Keratinocyte (primary cell): ENCODE measurements around the gene KRTAP4-3. TPM values are rescaled to one million over a fixed set of nuclear protein-coding genes. Genes with fewer than 3 reads are reported as not detected.
"Not testable (repeated sequence)": the region's sequence is repeated elsewhere in the genome, so short reads cannot be mapped to it uniquely, and the experiment has no call there.

Experiments used
- DNase-seq: peaks from one replicate; pipeline ENCODE4 v3.0.0-alpha.2; 2011; ENCODE audit warnings: low read depth, missing footprints, low spot score
- FAIRE-seq: peaks from 2 replicates; lab custom pipeline; 2011; peaks lifted over from hg19 to GRCh38; lab: Jason Lieb, UNC
- H2AFZ ChIP-seq: 2 replicates; pipeline ENCODE4 v1.6.0; 2012; ENCODE audit warnings: low read length, control low read depth, inconsistent platforms; ENCODE audit not compliant: control insufficient read depth
- H3K27ac ChIP-seq: 2 replicates; pipeline ENCODE4 v1.5.1; 2011; ENCODE audit warnings: low read length; ENCODE audit not compliant: control insufficient read depth, insufficient read depth
- H3K27me3 ChIP-seq: 3 replicates; pipeline ENCODE4 v1.6.0; 2011; ENCODE audit warnings: low read length; ENCODE audit not compliant: control insufficient read depth, insufficient read depth; ENCODE audit errors: extremely low read depth
- H3K36me3 ChIP-seq, 2 experiments: 2 replicates in 1 of 2; 3 replicates in 1 of 2; pipeline ENCODE4 v1.5.1; 2011; ENCODE audit warnings: low read length in 2 of 2, mild to moderate bottlenecking in 1 of 2; ENCODE audit not compliant: control insufficient read depth in 2 of 2, insufficient read depth in 2 of 2; ENCODE audit errors: extremely low read depth in 1 of 2
- H3K4me1 ChIP-seq: 3 replicates; pipeline ENCODE4 v1.5.1; 2011; ENCODE audit warnings: low read length; ENCODE audit not compliant: control insufficient read depth, insufficient read depth; ENCODE audit errors: extremely low read depth
- H3K4me2 ChIP-seq: 3 replicates; pipeline ENCODE4 v1.6.0; 2011; ENCODE audit warnings: low read depth, low read length; ENCODE audit not compliant: control insufficient read depth, insufficient read depth; ENCODE audit errors: extremely low read depth
- H3K4me3 ChIP-seq, 3 experiments: fragments of 200-600 bp in 1 of 3; sonication (generic) in 1 of 3; 2 replicates in 2 of 3; 3 replicates in 1 of 3; pipeline ENCODE4 v1.5.1; 2011 to 2016; ENCODE audit warnings: low read length in 3 of 3, mild to moderate bottlenecking in 3 of 3, control low read depth in 2 of 3, inconsistent platforms in 1 of 3, low read depth in 1 of 3, mixed read lengths in 1 of 3, mixed run types in 1 of 3, moderate library complexity in 1 of 3; ENCODE audit not compliant: control insufficient read depth in 2 of 3, insufficient read depth in 2 of 3; ENCODE audit errors: extremely low read depth in 1 of 3
- H3K79me2 ChIP-seq: 2 replicates; pipeline ENCODE4 v1.6.0; 2012; ENCODE audit warnings: low read length; ENCODE audit not compliant: control insufficient read depth, insufficient read depth
- H3K9ac ChIP-seq: 3 replicates; pipeline ENCODE4 v1.6.0; 2011; ENCODE audit warnings: low read length; ENCODE audit not compliant: control insufficient read depth, insufficient read depth; ENCODE audit errors: extremely low read depth
- H3K9me1 ChIP-seq: 3 replicates; pipeline ENCODE4 v1.6.0; 2011; ENCODE audit warnings: low read length; ENCODE audit not compliant: control insufficient read depth, insufficient read depth; ENCODE audit errors: extremely low read depth
- H3K9me3 ChIP-seq: 2 replicates; pipeline ENCODE4 v1.5.1; 2012; ENCODE audit warnings: low read depth, low read length; ENCODE audit not compliant: control insufficient read depth
- H4K20me1 ChIP-seq: 3 replicates; pipeline ENCODE4 v1.6.0; 2011; ENCODE audit warnings: low read length; ENCODE audit not compliant: control insufficient read depth, insufficient read depth; ENCODE audit errors: extremely low read depth
- EZH2 ChIP-seq: IDR thresholded peaks from one replicate; pipeline ENCODE4 v1.6.1; 2012; ENCODE audit warnings: inconsistent platforms, mild to moderate bottlenecking, low read length, moderate library complexity
- dilution Hi-C: fragments of 300-500 bp; cut with MboI; formaldehyde crosslinking; loops from one replicate; pipeline ENCODE4 v1.7.0; 2020; ENCODE audit warnings: low sequenced_read_pairs; ENCODE audit not compliant: extremely low pct_ligation_motif_present
- polyA plus RNA-seq, 5 experiments: library from polyadenylated mRNA; depleted of rRNA in 3 of 5; stranded (reverse) in 3 of 5; stranded (forward) in 1 of 5; unstranded in 1 of 5; fragments of >200 nt; gene quantifications; 1 replicate in 1 of 5; 2 replicates in 3 of 5; 3 replicates in 1 of 5; pipeline versions ENCODE4 v1.2.1 to v1.2.3, GENCODE V29; 2011 to 2012; ENCODE audit warnings: missing spikeins in 2 of 5, low read depth in 1 of 5, low replicate concordance in 1 of 5
- TF ChIP-seq, protein P1 (sequence below), 3 experiments: IDR thresholded peaks in 1 of 3; conservative IDR thresholded peaks in 1 of 3; optimal IDR thresholded peaks in 1 of 3; 2 replicates in 2 of 3; 3 replicates in 1 of 3; pipeline versions ENCODE3 to v1.5.1; 2011; ENCODE audit warnings: low read length in 3 of 3, mild to moderate bottlenecking in 3 of 3, moderate library complexity in 2 of 3, control low read depth in 1 of 3, inconsistent platforms in 1 of 3; ENCODE audit not compliant: insufficient read depth in 2 of 3; ENCODE audit errors: extremely low read depth in 1 of 3

KRTAP4-3 gene
- polyA plus RNA-seq, 1 donor (not counting 4 experiments of a cell fraction or from before 2014, with no cell fraction given) = not detected

GRCh38 chr17:41125064-41125463 is 43.0 kb downstream of the KRTAP4-3 start:
- dilution Hi-C loops = no loop called here
- Histone ChIP-seq H4K20me1 (no peaks in the 10 kb centered on the region), H3K9me3 (no peaks in the 10 kb centered on the region), H3K4me2 (no peak overlapping the region), H3K27me3 (no peaks in the 10 kb centered on the region), H3K27ac (no peak overlapping the region), H3K36me3 (no peaks in the 10 kb centered on the region), H3K4me3 (no peak overlapping the region), H3K4me1 (peaks cover 6% of the 10 kb centered on the region), H3K9me1 (no peaks in the 10 kb centered on the region), H3K79me2 (no peaks in the 10 kb centered on the region), H2AFZ (no peak overlapping the region), H3K9ac (no peak overlapping the region)
- no peak for TF ChIP-seq EZH2
- TF ChIP-seq, protein P1, sequence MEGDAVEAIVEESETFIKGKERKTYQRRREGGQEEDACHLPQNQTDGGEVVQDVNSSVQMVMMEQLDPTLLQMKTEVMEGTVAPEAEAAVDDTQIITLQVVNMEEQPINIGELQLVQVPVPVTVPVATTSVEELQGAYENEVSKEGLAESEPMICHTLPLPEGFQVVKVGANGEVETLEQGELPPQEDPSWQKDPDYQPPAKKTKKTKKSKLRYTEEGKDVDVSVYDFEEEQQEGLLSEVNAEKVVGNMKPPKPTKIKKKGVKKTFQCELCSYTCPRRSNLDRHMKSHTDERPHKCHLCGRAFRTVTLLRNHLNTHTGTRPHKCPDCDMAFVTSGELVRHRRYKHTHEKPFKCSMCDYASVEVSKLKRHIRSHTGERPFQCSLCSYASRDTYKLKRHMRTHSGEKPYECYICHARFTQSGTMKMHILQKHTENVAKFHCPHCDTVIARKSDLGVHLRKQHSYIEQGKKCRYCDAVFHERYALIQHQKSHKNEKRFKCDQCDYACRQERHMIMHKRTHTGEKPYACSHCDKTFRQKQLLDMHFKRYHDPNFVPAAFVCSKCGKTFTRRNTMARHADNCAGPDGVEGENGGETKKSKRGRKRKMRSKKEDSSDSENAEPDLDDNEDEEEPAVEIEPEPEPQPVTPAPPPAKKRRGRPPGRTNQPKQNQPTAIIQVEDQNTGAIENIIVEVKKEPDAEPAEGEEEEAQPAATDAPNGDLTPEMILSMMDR (optimal IDR thresholded peaks at IDR 0.05 in 1 of 3, IDR thresholded peaks at IDR 0.05 in 1 of 3, conservative IDR thresholded peaks at IDR 0.05 in 1 of 3; ENCODE audit: extremely low read depth in 1 of 3, insufficient read depth in 2 of 3, low read length in 3 of 3) = no peak
- FAIRE-seq (no peak), DNase-seq (no peak)

- H3K4me1 ChIP-seq, H3K4me2 ChIP-seq, H3K27ac ChIP-seq, H3K4me3 ChIP-seq, H3K79me2 ChIP-seq, dilution Hi-C loops, H4K20me1 ChIP-seq, H3K36me3 ChIP-seq, DNase-seq, FAIRE-seq, H2AFZ ChIP-seq, H3K27me3 ChIP-seq, H3K9ac ChIP-seq, H3K9me3 ChIP-seq, H3K9me1 ChIP-seq: not testable (repeated sequence)
Measured at GRCh38 chr17:41123991-41124371, 44.0 kb downstream of the KRTAP4-3 start, which contains the start of gene KRTAP4-12. Gene KRTAP4-12 (minus strand): TSS chr17:41124182. CDS start chr17:41124122, 60 bp downstream.

DNA sequence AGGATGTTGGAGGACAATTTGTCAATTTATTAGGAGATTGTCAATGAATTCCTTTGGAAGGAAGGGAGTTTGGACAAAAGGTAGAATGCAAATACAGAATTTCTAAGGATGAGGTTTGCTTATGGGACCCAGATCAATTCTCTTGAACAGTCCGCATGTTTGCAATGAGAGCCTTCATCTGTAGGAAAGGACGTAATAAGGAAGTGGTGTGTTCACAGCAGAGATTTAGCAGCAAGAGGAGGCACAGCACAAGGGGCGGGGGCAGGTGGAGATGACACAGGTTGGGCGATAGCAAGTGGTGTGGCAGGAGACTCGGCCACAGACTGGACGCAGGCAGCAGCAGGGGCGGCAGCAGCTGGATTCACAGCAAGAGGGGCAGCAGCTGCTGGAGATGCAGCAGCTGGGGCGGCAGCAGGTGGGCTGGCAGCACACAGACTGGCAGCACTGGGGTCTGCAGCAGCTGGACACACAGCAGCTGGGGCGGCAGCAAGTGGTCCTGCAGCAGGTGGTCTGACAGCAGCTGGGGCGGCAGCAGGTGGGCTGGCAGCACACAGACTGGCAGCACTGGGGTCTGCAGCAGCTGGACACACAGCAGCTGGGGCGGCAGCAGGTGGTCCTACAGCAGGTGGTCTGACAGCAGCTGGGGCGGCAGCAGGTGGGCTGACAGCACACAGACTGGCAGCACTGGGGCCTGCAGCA is 44.6 kb downstream of the KRTAP4-3 start:
- H3K79me2 ChIP-seq, DNase-seq, H3K4me2 ChIP-seq, H3K4me1 ChIP-seq, FAIRE-seq, H3K27me3 ChIP-seq, H4K20me1 ChIP-seq, dilution Hi-C loops, H2AFZ ChIP-seq, H3K4me3 ChIP-seq, H3K36me3 ChIP-seq, H3K9me1 ChIP-seq, H3K9me3 ChIP-seq, H3K27ac ChIP-seq, H3K9ac ChIP-seq: not testable (repeated sequence)
